ENCODE results near the gene LONP2. TPM values are rescaled to one million over a fixed set of nuclear protein-coding genes. Genes with fewer than 3 reads are reported as not detected.

Gene LONP2
- polyA plus RNA-seq, 1 donor from 2014 or later, result 38.6 TPM

GRCh38 chr16:48217708-48218107, 26.4 kb upstream of the LONP2 start:
- Histone ChIP-seq H4K20me1 (ENCODE audit: insufficient read depth) (no peaks in the 10 kb centered on the region), H3K9me2 (ENCODE audit: insufficient read depth, low read length) (no peaks in the 10 kb centered on the region), H3K36me3 (ENCODE audit: insufficient read depth, low read length) (no peaks in the 10 kb centered on the region), H3K9ac (ENCODE audit: low read length) (no peak overlapping the region), H3K27me3 (ENCODE audit: insufficient read depth, low read depth, low read length) (no peaks in the 10 kb centered on the region), H3K4me2 (ENCODE audit: low read length) (no peak overlapping the region), H2AFZ (ENCODE audit: low read depth, low read length) (no peak overlapping the region), H3K27ac (ENCODE audit: low read length) (no peak overlapping the region), H3K4me3 (ENCODE audit: low read length) (no peak overlapping the region), H3F3A (ENCODE audit: insufficient read depth, low read length, poor library complexity, severe bottlenecking) (no peaks in the 10 kb centered on the region), H3K9me3 (ENCODE audit: low read length) (no peaks in the 10 kb centered on the region), H3K79me2 (replicated peaks; ENCODE audit: insufficient read depth, low read length) (no peaks in the 10 kb centered on the region)
- no peak for TF ChIP-seq TAF1 (IDR thresholded peaks at IDR 0.05; ENCODE audit: low read depth)
- no peak for TF ChIP-seq POLR2AphosphoS5 (IDR thresholded peaks at IDR 0.05)
- TF ChIP-seq EZH2 (IDR thresholded peaks at IDR 0.05; ENCODE audit: borderline replicate concordance, insufficient read depth, low read length, poor library complexity, severe bottlenecking), result no peak
- no peak for TF ChIP-seq RAD21 (conservative IDR thresholded peaks at IDR 0.05)
- TF ChIP-seq MXI1 (conservative IDR thresholded peaks at IDR 0.05; ENCODE audit: poor library complexity, severe bottlenecking), result no peak
- TF ChIP-seq, protein P1, sequence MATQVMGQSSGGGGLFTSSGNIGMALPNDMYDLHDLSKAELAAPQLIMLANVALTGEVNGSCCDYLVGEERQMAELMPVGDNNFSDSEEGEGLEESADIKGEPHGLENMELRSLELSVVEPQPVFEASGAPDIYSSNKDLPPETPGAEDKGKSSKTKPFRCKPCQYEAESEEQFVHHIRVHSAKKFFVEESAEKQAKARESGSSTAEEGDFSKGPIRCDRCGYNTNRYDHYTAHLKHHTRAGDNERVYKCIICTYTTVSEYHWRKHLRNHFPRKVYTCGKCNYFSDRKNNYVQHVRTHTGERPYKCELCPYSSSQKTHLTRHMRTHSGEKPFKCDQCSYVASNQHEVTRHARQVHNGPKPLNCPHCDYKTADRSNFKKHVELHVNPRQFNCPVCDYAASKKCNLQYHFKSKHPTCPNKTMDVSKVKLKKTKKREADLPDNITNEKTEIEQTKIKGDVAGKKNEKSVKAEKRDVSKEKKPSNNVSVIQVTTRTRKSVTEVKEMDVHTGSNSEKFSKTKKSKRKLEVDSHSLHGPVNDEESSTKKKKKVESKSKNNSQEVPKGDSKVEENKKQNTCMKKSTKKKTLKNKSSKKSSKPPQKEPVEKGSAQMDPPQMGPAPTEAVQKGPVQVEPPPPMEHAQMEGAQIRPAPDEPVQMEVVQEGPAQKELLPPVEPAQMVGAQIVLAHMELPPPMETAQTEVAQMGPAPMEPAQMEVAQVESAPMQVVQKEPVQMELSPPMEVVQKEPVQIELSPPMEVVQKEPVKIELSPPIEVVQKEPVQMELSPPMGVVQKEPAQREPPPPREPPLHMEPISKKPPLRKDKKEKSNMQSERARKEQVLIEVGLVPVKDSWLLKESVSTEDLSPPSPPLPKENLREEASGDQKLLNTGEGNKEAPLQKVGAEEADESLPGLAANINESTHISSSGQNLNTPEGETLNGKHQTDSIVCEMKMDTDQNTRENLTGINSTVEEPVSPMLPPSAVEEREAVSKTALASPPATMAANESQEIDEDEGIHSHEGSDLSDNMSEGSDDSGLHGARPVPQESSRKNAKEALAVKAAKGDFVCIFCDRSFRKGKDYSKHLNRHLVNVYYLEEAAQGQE (IDR thresholded peaks at IDR 0.05; ENCODE audit: borderline replicate concordance), result no peak
- no peak for TF ChIP-seq EP300 (conservative IDR thresholded peaks at IDR 0.05; ENCODE audit: poor library complexity, severe bottlenecking)
- no peak for TF ChIP-seq CTCF (IDR thresholded peaks at IDR 0.05; ENCODE audit: poor library complexity, severe bottlenecking)
- no peak for TF ChIP-seq SMC3 (conservative IDR thresholded peaks at IDR 0.05; ENCODE audit: poor library complexity)

DNA sequence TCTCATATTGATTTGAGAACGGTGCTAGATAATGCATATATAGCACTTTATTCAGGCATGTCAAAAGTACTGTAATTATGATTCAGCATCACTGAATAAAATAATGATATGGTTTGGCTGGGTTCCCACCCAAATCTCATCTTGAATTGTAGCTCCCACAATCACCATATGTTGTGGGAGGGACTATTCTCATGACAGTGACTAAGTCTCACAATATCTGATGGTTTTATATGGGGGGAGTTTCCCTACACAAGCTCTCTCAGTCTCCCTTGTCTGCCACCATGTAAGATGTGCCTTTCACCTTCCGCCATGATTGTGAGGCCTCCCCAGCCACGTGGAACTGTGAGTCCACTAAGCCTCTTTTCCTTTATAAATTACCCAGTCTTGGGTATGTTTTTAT, 25.6 kb upstream of the LONP2 start:
- Histone ChIP-seq H3K4me3 (ENCODE audit: low read length) (no peak overlapping the region), H3K9me2 (ENCODE audit: insufficient read depth, low read length) (no peaks in the 10 kb centered on the region), H3K27ac (ENCODE audit: low read length) (no peak overlapping the region), H2AFZ (ENCODE audit: low read depth, low read length) (no peak overlapping the region), H4K20me1 (ENCODE audit: insufficient read depth) (no peaks in the 10 kb centered on the region), H3K27me3 (ENCODE audit: insufficient read depth, low read depth, low read length) (no peaks in the 10 kb centered on the region), H3K36me3 (ENCODE audit: insufficient read depth, low read length) (no peaks in the 10 kb centered on the region), H3K79me2 (replicated peaks; ENCODE audit: insufficient read depth, low read length) (no peaks in the 10 kb centered on the region), H3K9ac (ENCODE audit: low read length) (no peak overlapping the region), H3K4me2 (ENCODE audit: low read length) (no peak overlapping the region), H3F3A (ENCODE audit: insufficient read depth, low read length, poor library complexity, severe bottlenecking) (no peaks in the 10 kb centered on the region), H3K9me3 (ENCODE audit: low read length) (no peaks in the 10 kb centered on the region)
- TF ChIP-seq CTCF (IDR thresholded peaks at IDR 0.05; ENCODE audit: poor library complexity, severe bottlenecking) (no peak), TAF1 (IDR thresholded peaks at IDR 0.05; ENCODE audit: low read depth) (no peak), EZH2 (IDR thresholded peaks at IDR 0.05; ENCODE audit: borderline replicate concordance, insufficient read depth, low read length, poor library complexity, severe bottlenecking) (no peak), MXI1 (conservative IDR thresholded peaks at IDR 0.05; ENCODE audit: poor library complexity, severe bottlenecking) (no peak), SMC3 (conservative IDR thresholded peaks at IDR 0.05; ENCODE audit: poor library complexity) (no peak), EP300 (conservative IDR thresholded peaks at IDR 0.05; ENCODE audit: poor library complexity, severe bottlenecking) (no peak), RAD21 (conservative IDR thresholded peaks at IDR 0.05) (no peak)

Data from neural cell (in vitro differentiated cells).